Gastrocnemius medialis (tissue), 4 donors: ENCODE results near the gene MYO15A.

ENCODE experiments used
- POLR2A ChIP-seq, 2 donors: fragments of 450-650 bp; IDR thresholded peaks; one replicate each; pipeline ENCODE4 v1.6.1; 2017; ENCODE audit warnings: antibody characterized with exemption in 2 of 2, mild to moderate bottlenecking in 2 of 2, moderate library complexity in 2 of 2
- TF ChIP-seq, protein P1 (sequence below), 5 experiments: fragments of 450-650 bp in 3 of 5; fragments of 200-600 bp in 2 of 5; sonication (generic) in 2 of 5; IDR thresholded peaks in 4 of 5; conservative IDR thresholded peaks in 1 of 5; 1 replicate in 4 of 5; 2 replicates in 1 of 5; pipeline ENCODE4 v1.5.1; 2016 to 2019; ENCODE audit warnings: antibody characterized with exemption in 5 of 5, mild to moderate bottlenecking in 3 of 5, moderate library complexity in 3 of 5

DNA sequence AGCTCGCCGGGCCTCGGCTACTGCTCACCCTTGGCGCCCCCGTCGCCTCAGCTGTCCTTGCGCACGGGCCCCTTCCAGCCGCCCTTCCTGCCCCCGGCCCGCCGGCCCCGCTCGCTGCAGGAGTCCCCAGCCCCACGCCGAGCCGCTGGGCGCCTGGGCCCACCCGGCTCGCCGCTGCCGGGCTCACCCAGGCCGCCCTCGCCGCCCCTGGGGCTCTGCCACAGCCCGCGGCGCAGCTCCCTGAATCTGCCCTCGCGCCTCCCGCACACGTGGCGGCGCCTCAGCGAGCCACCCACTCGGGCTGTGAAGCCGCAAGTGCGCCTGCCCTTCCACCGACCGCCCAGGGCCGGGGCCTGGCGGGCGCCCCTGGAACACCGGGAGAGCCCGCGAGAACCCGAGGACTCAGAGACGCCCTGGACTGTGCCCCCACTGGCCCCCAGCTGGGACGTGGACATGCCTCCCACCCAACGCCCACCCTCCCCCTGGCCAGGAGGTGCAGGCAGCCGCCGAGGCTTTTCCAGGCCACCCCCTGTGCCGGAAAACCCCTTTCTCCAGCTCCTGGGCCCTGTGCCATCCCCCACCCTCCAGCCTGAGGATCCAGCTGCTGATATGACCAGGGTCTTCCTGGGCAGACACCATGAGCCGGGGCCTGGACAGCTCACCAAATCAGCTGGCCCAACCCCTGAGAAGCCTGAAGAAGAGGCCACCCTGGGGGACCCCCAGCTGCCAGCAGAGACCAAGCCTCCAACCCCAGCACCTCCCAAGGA, 12.8 kb downstream of the MYO15A start:
- TF ChIP-seq, protein P1, sequence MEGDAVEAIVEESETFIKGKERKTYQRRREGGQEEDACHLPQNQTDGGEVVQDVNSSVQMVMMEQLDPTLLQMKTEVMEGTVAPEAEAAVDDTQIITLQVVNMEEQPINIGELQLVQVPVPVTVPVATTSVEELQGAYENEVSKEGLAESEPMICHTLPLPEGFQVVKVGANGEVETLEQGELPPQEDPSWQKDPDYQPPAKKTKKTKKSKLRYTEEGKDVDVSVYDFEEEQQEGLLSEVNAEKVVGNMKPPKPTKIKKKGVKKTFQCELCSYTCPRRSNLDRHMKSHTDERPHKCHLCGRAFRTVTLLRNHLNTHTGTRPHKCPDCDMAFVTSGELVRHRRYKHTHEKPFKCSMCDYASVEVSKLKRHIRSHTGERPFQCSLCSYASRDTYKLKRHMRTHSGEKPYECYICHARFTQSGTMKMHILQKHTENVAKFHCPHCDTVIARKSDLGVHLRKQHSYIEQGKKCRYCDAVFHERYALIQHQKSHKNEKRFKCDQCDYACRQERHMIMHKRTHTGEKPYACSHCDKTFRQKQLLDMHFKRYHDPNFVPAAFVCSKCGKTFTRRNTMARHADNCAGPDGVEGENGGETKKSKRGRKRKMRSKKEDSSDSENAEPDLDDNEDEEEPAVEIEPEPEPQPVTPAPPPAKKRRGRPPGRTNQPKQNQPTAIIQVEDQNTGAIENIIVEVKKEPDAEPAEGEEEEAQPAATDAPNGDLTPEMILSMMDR (IDR thresholded peaks at IDR 0.05 in 4 of 5, conservative IDR thresholded peaks at IDR 0.05 in 1 of 5), result no peak
- TF ChIP-seq POLR2A (IDR thresholded peaks at IDR 0.05), result no peak
